ENCODE data around the gene CLCNKA.

- TF ChIP-seq POLR2A (IDR thresholded peaks at IDR 0.05; ENCODE audit: extremely low read depth, insufficient read length) (no peak), CTCF (IDR thresholded peaks at IDR 0.05; ENCODE audit: low read depth, low read length) (no peak)
Observed at GRCh38 chr1:15997076-15997585, 24.7 kb upstream of the CLCNKA start.

Data from NB4 (cell line).